ENCODE results near the gene SRSF4. TPM values are rescaled to one million over a fixed set of nuclear protein-coding genes. Genes with fewer than 3 reads are reported as not detected.

The SRSF4 gene
- total and polyA plus RNA-seq, 2 donors (not counting 3 experiments of a cell fraction or from before 2014, with no cell fraction given): 45.6 to 108 TPM

DNA sequence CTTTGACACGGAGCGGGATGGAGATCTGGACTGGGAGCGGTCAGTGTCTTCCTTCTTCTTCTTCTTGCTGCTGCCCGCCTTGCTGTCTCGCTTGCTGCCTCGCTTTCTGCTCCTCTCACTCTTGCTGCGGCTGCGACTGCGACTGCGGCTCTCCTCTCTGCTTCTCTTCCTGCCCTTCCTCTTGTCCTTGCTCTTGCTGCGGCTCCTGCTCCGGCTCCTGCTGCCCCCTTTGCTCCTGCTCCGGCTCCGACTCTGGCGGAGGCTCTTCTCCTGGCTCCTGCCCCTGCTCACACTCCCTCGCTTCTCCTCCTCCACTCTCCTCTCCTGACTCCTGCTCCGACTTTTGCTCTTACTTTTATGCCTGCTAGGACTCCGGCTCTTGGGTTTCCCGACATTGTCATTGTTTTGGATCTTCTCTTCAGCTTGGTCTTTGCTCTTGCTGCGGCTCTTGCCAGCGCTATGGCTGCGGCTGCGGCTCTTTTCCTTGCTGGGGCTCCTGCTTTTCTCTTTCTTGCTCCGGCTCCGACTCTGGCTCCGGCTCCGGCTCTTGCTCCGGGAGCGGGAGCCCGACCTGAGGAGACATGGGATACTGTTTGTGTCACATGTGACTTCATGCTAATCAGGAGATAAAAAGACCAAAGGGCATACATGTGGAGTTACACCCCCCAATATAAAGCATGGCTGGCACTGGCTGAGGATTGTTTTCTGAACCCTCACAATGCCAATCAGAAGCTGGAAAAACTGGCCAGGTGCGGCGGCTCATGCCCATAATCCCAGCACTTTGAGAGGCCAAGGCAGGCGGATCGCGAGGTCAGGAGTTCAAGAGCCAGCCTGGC is 32.8 kb downstream of the SRSF4 start:
- Histone ChIP-seq H3K9me3 (replicated peaks; ENCODE audit: control insufficient read depth, insufficient read depth, low read length) (no peaks in the 10 kb centered on the region), H3K79me2 (ENCODE audit: control insufficient read depth, insufficient read depth, low read length) (no peaks in the 10 kb centered on the region), H3K9ac (replicated peaks; ENCODE audit: extremely low read depth, insufficient read depth, low read length) (no peak overlapping the region), H3K36me3 (ENCODE audit: control insufficient read depth in 2 of 2, extremely low read depth in 1 of 2, insufficient read depth in 2 of 2, low read length in 2 of 2) (peaks cover 26 to 31% of the 10 kb centered on the region in 2 experiments), H3K4me2 (ENCODE audit: insufficient read depth, low read length) (no peak overlapping the region), H2AFZ (ENCODE audit: low read depth, low read length) (no peak overlapping the region), H4K20me1 (replicated peaks; ENCODE audit: control insufficient read depth, extremely low read depth, insufficient read depth, low read length) (no peaks in the 10 kb centered on the region), H3K27me3 (ENCODE audit: control insufficient read depth in 2 of 2, insufficient read depth in 2 of 2, low read length in 2 of 2) (no peaks in the 10 kb centered on the region), H3K9me1 (replicated peaks; ENCODE audit: control insufficient read depth, extremely low read depth, insufficient read depth, low read length) (no peaks in the 10 kb centered on the region), H3K4me1 (ENCODE audit: control insufficient read depth, extremely low read depth, insufficient read depth, low read length) (no peaks in the 10 kb centered on the region), H3K4me3 (replicated peaks in 1 of 3; ENCODE audit: insufficient read depth in 1 of 3, low read depth in 1 of 3, low read length in 3 of 3) (no peak overlapping the region), H3K27ac (ENCODE audit: insufficient read depth, low read depth, low read length) (no peak overlapping the region)
- no TSS peak for BruUV-seq (replicated peaks)
- CTCF ChIA-PET: interaction anchor here (0.7 to 1.2 kb wide), 2 partner anchors 14 to 25 kb away, joined by 3 to 5 read pairs; partner anchors contain the start of gene TMEM200B
- DNase-seq (ENCODE audit: low read depth, low spot score) (no peak), FAIRE-seq (no peak)
- no peak for TF ChIP-seq GATA2 (IDR thresholded peaks at IDR 0.05; ENCODE audit: insufficient read depth, insufficient read length, low read depth, low read length)
- TF ChIP-seq POLR2AphosphoS5 (IDR thresholded peaks at IDR 0.05; ENCODE audit: insufficient read depth, low read depth, low read length): no peak
- TF ChIP-seq, protein P1, sequence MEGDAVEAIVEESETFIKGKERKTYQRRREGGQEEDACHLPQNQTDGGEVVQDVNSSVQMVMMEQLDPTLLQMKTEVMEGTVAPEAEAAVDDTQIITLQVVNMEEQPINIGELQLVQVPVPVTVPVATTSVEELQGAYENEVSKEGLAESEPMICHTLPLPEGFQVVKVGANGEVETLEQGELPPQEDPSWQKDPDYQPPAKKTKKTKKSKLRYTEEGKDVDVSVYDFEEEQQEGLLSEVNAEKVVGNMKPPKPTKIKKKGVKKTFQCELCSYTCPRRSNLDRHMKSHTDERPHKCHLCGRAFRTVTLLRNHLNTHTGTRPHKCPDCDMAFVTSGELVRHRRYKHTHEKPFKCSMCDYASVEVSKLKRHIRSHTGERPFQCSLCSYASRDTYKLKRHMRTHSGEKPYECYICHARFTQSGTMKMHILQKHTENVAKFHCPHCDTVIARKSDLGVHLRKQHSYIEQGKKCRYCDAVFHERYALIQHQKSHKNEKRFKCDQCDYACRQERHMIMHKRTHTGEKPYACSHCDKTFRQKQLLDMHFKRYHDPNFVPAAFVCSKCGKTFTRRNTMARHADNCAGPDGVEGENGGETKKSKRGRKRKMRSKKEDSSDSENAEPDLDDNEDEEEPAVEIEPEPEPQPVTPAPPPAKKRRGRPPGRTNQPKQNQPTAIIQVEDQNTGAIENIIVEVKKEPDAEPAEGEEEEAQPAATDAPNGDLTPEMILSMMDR (IDR thresholded peaks at IDR 0.05; ENCODE audit: extremely low read depth in 1 of 2, insufficient read depth in 1 of 2, low read depth in 1 of 2, low read length in 2 of 2): no peak
- no peak for TF ChIP-seq POLR2A (IDR thresholded peaks at IDR 0.05; ENCODE audit: low read depth, low read length)
- POLR2A ChIA-PET: no interaction called here
- intact Hi-C loops (cut with micrococcal nuclease) (no loop called here), dilution Hi-C loops (cut with MboI; ENCODE audit: extremely low pct_ligation_motif_present, low sequenced_read_pairs) (no loop called here)
